Loucy (cell line): ENCODE data around the gene TPSD1.
"Not testable (repeated sequence)": the region's sequence is repeated elsewhere in the genome, so short reads cannot be mapped to it uniquely, and the experiment has no call there.

Experiments
- H2AFZ ChIP-seq: fragments of 200-600 bp; sonication (generic); 2 replicates; pipeline ENCODE4 v1.6.0; 2016; ENCODE audit warnings: antibody characterized with exemption, mild to moderate bottlenecking, low read length, moderate library complexity
- H3F3A ChIP-seq: fragments of 200-600 bp; 2 replicates; pipeline ENCODE4 v1.6.0; 2016; ENCODE audit warnings: antibody characterized with exemption, low read depth, mild to moderate bottlenecking
- H3K27me3 ChIP-seq: fragments of 200-600 bp; sonication (generic); 2 replicates; pipeline ENCODE4 v1.6.1; 2014; ENCODE audit warnings: low read length, mild to moderate bottlenecking; ENCODE audit not compliant: insufficient read depth, poor library complexity, severe bottlenecking
- H3K36me3 ChIP-seq: fragments of 200-600 bp; sonication (generic); 2 replicates; pipeline ENCODE4 v1.6.1; 2016; ENCODE audit warnings: low read length; ENCODE audit not compliant: insufficient read depth
- H3K4me1 ChIP-seq: fragments of 200-600 bp; sonication (generic); 2 replicates; pipeline ENCODE4 v1.5.1; 2014; ENCODE audit warnings: low read length, mild to moderate bottlenecking; ENCODE audit not compliant: insufficient read depth, poor library complexity, severe bottlenecking
- H3K4me2 ChIP-seq: fragments of 200-600 bp; sonication (generic); 2 replicates; pipeline ENCODE4 v1.6.0; 2014; ENCODE audit warnings: antibody characterized with exemption, low read length, low read depth, mild to moderate bottlenecking; ENCODE audit not compliant: poor library complexity, severe bottlenecking
- H3K4me3 ChIP-seq: fragments of 200-600 bp; sonication (generic); 2 replicates; pipeline ENCODE4 v1.5.1; 2014; ENCODE audit warnings: low read length, mild to moderate bottlenecking, mixed read lengths; ENCODE audit not compliant: poor library complexity, severe bottlenecking
- H3K79me2 ChIP-seq: fragments of 200-600 bp; sonication (generic); 2 replicates; pipeline ENCODE4 v1.6.1; 2014; ENCODE audit warnings: low read length; ENCODE audit not compliant: insufficient read depth
- H3K9ac ChIP-seq: fragments of 200-600 bp; sonication (generic); 2 replicates; pipeline ENCODE4 v1.6.0; 2014; ENCODE audit warnings: mild to moderate bottlenecking, low read depth, low read length, moderate library complexity; ENCODE audit not compliant: poor library complexity, severe bottlenecking
- H3K9me2 ChIP-seq: fragments of 200-600 bp; sonication (generic); replicated peaks from 2 replicates; pipeline ENCODE4 v1.6.1; 2016; ENCODE audit warnings: low read depth, low read length, mixed read lengths
- H3K9me3 ChIP-seq: fragments of 200-600 bp; sonication (generic); 2 replicates; pipeline ENCODE4 v1.6.1; 2014; ENCODE audit warnings: mild to moderate bottlenecking, antibody characterized with exemption, low read length, low read depth; ENCODE audit not compliant: insufficient read depth
- H4K20me1 ChIP-seq: fragments of 200-600 bp; sonication (generic); 2 replicates; pipeline ENCODE4 v1.6.0; 2014; ENCODE audit warnings: antibody characterized with exemption, low read length, mild to moderate bottlenecking; ENCODE audit not compliant: insufficient read depth, poor library complexity, severe bottlenecking

Gene TPSD1

DNA sequence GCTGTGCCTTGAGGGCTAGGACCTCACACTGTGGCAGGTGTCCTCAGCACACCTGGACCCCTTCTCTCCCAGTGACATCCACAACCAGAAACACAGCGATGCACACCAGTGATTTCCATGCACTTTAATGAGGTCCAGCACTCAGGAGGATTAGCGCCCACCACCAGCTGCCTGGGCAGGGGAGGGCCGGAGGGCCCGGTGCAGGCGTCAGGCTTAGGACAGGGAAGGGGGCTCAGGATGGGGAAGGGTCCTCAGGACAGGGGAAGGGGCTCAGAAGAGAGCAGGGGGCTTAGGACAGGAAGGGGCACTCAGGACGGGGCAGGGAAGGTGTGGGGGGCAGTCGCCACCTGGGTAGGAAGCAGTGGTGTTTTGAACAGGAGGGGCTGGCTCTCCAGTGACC is 27.6 kb upstream of the TPSD1 start:
- not testable (repeated sequence) for H3K36me3 ChIP-seq, H3K27me3 ChIP-seq, H3F3A ChIP-seq, H3K9ac ChIP-seq, H3K4me2 ChIP-seq, H4K20me1 ChIP-seq, H3K79me2 ChIP-seq, H3K4me3 ChIP-seq, H3K4me1 ChIP-seq, H2AFZ ChIP-seq, H3K9me3 ChIP-seq, H3K9me2 ChIP-seq

DNA sequence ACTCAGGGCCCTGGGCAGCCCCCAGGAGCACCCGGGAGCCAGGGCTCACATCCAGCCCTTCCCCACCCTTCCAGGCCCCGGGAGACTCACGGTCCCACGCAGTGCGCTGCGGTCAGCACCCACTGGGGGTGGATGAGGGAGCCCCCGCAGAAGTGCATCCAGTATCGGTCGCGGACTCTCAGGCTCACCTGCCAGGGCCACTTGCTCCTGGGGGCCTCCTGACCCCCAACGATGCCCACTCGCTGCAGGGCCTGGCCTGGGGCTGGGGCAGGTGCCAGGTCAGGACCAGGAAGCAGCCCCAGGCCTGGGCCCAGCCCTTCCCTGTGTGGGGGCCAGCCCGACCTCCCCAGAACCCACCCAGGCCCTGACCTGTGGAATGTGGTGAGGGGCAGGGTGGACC is 26.4 kb upstream of the TPSD1 start:
- H3K4me1 ChIP-seq: not testable (repeated sequence)

DNA sequence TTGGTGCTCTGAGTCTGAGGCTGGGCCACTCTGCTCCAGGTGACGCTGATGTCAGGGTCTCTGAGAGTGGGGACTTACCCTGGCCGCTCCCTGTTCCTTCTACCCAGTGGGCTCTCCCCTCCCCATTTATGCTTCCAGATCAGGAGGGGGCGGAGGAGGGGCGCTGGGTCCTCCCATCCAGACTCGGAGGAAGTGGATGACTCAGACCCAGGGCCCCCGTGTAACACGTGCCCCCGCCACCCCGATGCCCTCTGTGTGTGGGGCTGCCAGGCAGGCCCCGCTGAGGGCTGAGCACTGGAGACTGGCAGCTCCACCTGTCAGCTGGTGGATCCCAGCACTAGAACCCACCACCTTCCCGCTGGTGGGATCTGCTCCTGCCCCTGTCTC is 25.8 kb upstream of the TPSD1 start, which contains the start of gene TPSB2:
Gene TPSB2, minus strand, starts transcription at position 101 of the 387 bp plus-strand sequence. CDS start 233 bp downstream, outside the sequence.
- not testable (repeated sequence) for H4K20me1 ChIP-seq, H3F3A ChIP-seq, H3K9ac ChIP-seq, H3K4me1 ChIP-seq, H2AFZ ChIP-seq, H3K79me2 ChIP-seq, H3K9me3 ChIP-seq, H3K36me3 ChIP-seq, H3K4me2 ChIP-seq, H3K27me3 ChIP-seq, H3K9me2 ChIP-seq, H3K4me3 ChIP-seq

More for the DNA sequence above, 26.4 kb upstream of the TPSD1 start:
- H3K27me3 ChIP-seq, H3K4me3 ChIP-seq, H3F3A ChIP-seq, H2AFZ ChIP-seq, H3K9me2 ChIP-seq, H3K4me2 ChIP-seq, H3K79me2 ChIP-seq, H3K36me3 ChIP-seq, H3K9me3 ChIP-seq, H4K20me1 ChIP-seq, H3K9ac ChIP-seq: not testable (repeated sequence)

DNA sequence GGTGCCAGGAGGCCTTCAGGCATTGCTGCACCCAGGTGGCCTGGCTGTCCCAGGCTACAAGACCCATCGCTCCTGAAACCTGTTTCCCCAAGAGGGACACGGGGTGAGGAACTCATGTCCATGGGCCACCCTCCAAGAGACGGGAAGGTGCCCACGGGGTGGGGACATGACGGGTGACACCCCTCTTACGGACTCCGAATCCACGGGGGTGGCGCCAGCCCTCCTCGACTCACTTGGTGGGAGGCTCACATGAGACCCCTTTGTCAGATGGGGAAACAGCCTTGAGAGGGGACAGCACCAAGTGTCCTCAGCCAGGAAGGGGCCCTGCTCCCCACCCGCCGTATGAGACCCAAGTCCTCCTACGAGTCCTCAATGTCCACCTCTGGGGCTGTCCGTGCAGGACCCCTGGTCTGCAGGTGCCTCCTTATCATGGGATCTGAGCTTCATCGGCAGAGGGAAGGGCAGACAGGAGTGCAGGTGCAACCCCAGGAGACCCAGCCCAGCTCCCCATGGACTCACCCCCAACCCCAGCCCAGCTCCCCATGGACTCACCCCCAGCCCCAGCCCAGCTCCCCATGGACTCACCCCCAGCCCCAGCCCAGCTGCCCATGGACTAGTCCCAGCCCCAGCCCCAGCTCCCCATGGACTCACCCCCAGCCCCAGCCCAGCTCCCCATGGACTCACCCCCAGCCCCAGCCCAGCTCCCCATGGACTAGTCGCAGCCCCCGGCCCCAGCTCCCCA is 25.2 kb upstream of the TPSD1 start:
- H3K79me2 ChIP-seq, H3K9ac ChIP-seq, H3K4me1 ChIP-seq, H4K20me1 ChIP-seq, H3K4me3 ChIP-seq, H2AFZ ChIP-seq, H3K36me3 ChIP-seq, H3K9me2 ChIP-seq, H3K27me3 ChIP-seq, H3K4me2 ChIP-seq, H3K9me3 ChIP-seq, H3F3A ChIP-seq: not testable (repeated sequence)

DNA sequence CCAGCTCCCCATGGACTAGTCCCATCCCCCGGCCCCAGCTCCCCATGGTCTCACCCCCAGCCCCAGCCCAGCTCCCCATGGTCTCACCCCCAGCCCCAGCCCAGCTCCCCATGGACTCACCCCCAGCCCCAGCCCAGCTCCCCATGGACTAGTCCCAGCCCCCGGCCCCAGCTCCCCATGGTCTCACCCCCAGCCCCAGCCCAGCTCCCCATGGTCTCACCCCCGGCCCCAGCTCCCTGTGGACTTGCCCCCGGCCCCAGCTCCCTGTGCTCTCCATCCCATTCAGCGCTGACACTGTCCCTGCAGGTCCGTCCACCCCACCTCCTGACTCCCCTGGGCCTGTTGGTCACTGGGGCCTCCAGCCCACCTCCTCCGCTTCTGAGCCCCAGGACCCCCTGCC is 24.6 kb upstream of the TPSD1 start:
- H3K36me3 ChIP-seq, H3K9ac ChIP-seq, H2AFZ ChIP-seq: not testable (repeated sequence)

DNA sequence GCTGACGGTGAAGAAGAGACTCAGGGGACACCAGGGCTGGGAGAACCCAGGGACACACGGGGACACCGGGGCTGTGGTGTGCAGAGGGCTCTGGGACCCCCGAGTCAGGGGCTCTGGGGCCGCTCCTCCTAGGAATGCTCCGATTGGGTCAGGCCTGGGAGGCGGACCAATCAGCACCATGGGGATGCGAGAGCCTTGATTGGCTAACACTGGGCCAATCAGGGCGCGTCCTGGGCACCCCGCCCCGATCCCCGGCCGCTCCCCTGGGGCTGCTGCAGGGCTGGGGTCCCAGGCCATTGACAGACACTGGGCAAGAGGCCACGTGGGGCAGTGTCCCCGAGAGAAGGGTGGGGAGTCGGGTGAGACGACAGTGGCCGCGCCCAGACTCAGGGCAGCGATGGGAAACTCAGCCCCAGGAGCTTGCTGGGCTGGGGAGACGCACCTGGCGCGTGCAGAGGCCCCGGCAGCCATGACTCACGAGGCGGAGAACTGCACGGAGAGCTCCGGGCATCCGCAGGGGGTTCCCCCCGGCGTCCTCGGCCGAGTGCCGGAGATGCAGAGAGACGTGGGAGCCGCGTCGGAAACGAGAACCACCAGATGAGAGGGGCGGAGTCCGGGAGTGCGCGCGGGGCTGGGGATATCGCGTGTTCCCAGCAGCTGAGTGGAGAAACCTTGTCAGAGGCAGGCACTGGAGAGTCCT is 23.7 kb upstream of the TPSD1 start:
- H4K20me1 ChIP-seq, H3K27me3 ChIP-seq, H3K36me3 ChIP-seq, H3K4me3 ChIP-seq, H3K4me1 ChIP-seq, H3K9me3 ChIP-seq, H3K9me2 ChIP-seq, H3K9ac ChIP-seq, H2AFZ ChIP-seq, H3K4me2 ChIP-seq, H3K79me2 ChIP-seq, H3F3A ChIP-seq: not testable (repeated sequence)

More for the DNA sequence above, 24.6 kb upstream of the TPSD1 start:
- not testable (repeated sequence) for H3K4me2 ChIP-seq, H3K9me3 ChIP-seq, H3K4me1 ChIP-seq, H3K9me2 ChIP-seq, H3K79me2 ChIP-seq, H3F3A ChIP-seq, H3K4me3 ChIP-seq, H3K27me3 ChIP-seq, H4K20me1 ChIP-seq

DNA sequence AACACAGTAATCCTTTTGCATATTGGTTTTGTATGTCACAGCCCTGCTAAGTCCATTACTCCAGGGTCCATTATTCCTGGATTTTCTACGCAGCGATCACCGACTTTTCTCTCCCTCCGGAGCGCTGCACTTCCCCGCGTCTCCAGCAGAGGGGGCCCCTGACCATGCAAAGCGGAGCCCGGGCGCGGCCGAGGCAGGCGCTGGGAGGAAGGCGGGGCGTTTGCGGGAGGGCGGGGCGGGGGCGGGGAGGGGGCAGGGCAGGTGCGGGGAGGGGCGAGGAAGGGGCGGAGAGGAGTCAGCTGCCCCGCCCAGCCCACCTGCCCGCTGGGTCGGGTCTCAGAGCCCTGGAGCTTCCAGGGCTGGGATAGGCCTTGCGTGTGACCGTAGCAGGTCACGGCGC is 19.2 kb upstream of the TPSD1 start:
- H3F3A ChIP-seq, H3K9ac ChIP-seq, H3K27me3 ChIP-seq, H3K9me3 ChIP-seq, H4K20me1 ChIP-seq, H3K9me2 ChIP-seq, H2AFZ ChIP-seq, H3K36me3 ChIP-seq, H3K4me1 ChIP-seq, H3K4me3 ChIP-seq, H3K79me2 ChIP-seq, H3K4me2 ChIP-seq: not testable (repeated sequence)
